ENCODE measurements around the gene AUTS2. TPM values are rescaled to one million over a fixed set of nuclear protein-coding genes. Genes with fewer than 3 reads are reported as not detected.
A peak's percentile ranks its signal among the peaks of the same experiment; 100 is the strongest.

Gene AUTS2
- total and polyA plus RNA-seq, 2 of the 8 experiments (the other 6 are each of a cell fraction or from before 2014, with no cell fraction given), result 25.9 to 101 TPM

DNA sequence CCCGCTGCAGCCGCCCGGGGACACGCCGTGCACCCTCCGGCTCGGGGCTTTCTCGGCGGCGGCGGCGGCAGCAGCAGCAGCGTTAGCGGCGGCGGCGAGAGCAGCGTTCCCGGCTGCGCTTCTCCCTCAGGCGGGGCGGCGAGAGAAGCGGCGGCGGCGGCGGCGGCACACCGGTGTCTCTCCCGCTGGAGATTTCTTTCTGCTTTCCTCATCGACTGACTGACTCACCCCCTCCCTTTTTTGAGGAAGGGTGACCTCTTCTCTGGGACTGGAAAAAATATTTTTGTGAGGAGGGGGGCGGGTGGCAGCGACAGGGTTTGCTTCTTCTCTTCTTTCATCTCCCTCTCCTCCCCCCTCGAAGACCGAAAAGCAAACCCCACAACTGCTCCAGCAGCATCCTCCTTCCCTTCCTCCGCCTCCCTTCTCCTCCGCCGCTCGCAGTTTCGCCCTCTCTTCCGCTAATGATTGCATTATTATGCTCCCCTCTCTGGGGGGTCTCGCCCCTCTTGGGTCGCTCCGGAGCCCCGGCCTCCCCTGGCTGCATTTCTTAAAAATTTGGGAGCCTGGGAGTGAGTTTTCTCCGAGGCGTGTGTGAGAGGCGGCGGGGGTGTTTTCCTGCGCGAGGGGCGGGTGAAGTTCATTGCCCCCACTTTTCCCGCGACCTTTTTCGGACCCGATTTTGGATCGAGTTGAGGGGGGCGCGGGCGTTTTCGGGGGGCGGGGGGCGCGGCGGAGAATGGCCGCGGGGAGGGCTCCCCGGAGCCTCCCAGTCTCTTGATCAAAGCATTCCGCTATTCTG is 411 bp downstream of the AUTS2 start:
- POLR2A ChIA-PET (ENCODE audit: partially characterized antibody), result no interaction called here

More for the DNA sequence above, 411 bp downstream of the AUTS2 start:
- Histone ChIP-seq H3K4me1 (replicated peaks in 1 of 4; ENCODE audit: control insufficient read depth in 3 of 4, insufficient read depth in 4 of 4, low read length in 3 of 4) (peaks cover 0 to 6% (median 0%) of the 10 kb centered on the region in 4 experiments; a peak in 3 of 7 replicates), H4K91ac (replicated peaks; ENCODE audit: insufficient read length, low read length) (no peak overlapping the region), H3K56ac (replicated peaks; ENCODE audit: insufficient read length, low read depth, low read length) (peak overlapping the region; percentile 32), H2AK5ac (ENCODE audit: low read depth, low read length) (no peak overlapping the region), H3K27me3 (replicated peaks in 1 of 4; ENCODE audit: control insufficient read depth in 3 of 4, extremely low read depth in 1 of 4, insufficient read depth in 3 of 4, low read length in 3 of 4) (peaks cover 43 to 67% (median 57%) of the 10 kb centered on the region in 4 experiments), H4K5ac (ENCODE audit: insufficient read length, low read depth, low read length) (no peak overlapping the region), H3K14ac (ENCODE audit: insufficient read length) (no peak overlapping the region), H3K4me2 (ENCODE audit: insufficient read depth in 1 of 2, low read depth in 2 of 2, low read length in 2 of 2) (peak overlapping the region; percentile 68 to 83), H2BK12ac (ENCODE audit: low read depth, low read length) (no peak overlapping the region), H3K9me3 (ENCODE audit: insufficient read depth in 2 of 2, low read depth in 1 of 2, low read length in 1 of 2) (no peaks in the 10 kb centered on the region), H3K18ac (ENCODE audit: extremely low read depth, low read length) (no peak overlapping the region; the same call in 1 of the 2 replicates), H4K20me1 (replicated peaks in 1 of 2; ENCODE audit: control insufficient read depth in 1 of 2, insufficient read depth in 2 of 2, low read length in 2 of 2) (peaks cover 1 to 9% of the 10 kb centered on the region in 2 experiments), H4K8ac (ENCODE audit: extremely low read depth, insufficient read depth, low read length) (peak overlapping the region; percentile 17; the same call in 1 of the 2 replicates), H3K4ac (replicated peaks; ENCODE audit: insufficient read length, low read depth, low read length) (no peak overlapping the region), H3K23ac (ENCODE audit: insufficient read length) (no peak overlapping the region), H3K36me3 (ENCODE audit: control insufficient read depth in 2 of 4, insufficient read depth in 4 of 4, low read length in 3 of 4) (no peaks in the 10 kb centered on the region), H2BK5ac (ENCODE audit: low read depth, low read length) (no peak overlapping the region), H3K27ac (ENCODE audit: low read depth, low read length) (no peak overlapping the region), H3K79me1 (ENCODE audit: low read depth, low read length) (no peaks in the 10 kb centered on the region), H2BK120ac (replicated peaks; ENCODE audit: low read depth, low read length) (no peak overlapping the region), H2BK15ac (ENCODE audit: low read length) (no peak overlapping the region), H3K23me2 (ENCODE audit: low read depth, low read length) (peaks cover 20% of the 10 kb centered on the region; the same call in 1 of the 2 replicates), H3K9ac (replicated peaks in 1 of 4; ENCODE audit: extremely low read depth in 1 of 4, low read depth in 3 of 4, low read length in 3 of 4) (peak overlapping the region in 1 of 4 experiments; percentile 78; a peak in 1 of 7 replicates), H2BK20ac (ENCODE audit: low read length) (no peak overlapping the region), H3K79me2 (ENCODE audit: control insufficient read depth in 1 of 2, insufficient read depth in 2 of 2, low read length in 2 of 2) (peaks cover 0 to 7% of the 10 kb centered on the region in 2 experiments; a peak in 1 of 4 replicates), H2AFZ (ENCODE audit: low read length) (no peak overlapping the region), H3K4me3 (ENCODE audit: extremely low read depth in 1 of 4, insufficient read depth in 2 of 4, low read depth in 3 of 4, low read length in 4 of 4) (peak overlapping the region; percentile 47 to 75 (median 61))
- CTCF ChIA-PET (ENCODE audit: partially characterized antibody), result no interaction called here
- no peak for DNase-seq (ENCODE audit: low read depth in 1 of 2, low spot score in 2 of 2)
- TF ChIP-seq SP2 (IDR thresholded peaks at IDR 0.05; ENCODE audit: low read length), result no peak
- TF ChIP-seq KDM4A (IDR thresholded peaks at IDR 0.05; ENCODE audit: low read depth, low read length, severe bottlenecking), result peak; percentile 24
- TF ChIP-seq RBBP5 (IDR thresholded peaks at IDR 0.05; ENCODE audit: borderline replicate concordance, low read depth, low read length), result peak; percentile 45; the same call in 1 of the 2 replicates
- FAIRE-seq, result no peak
- 1% methylated on average over 31 of the region's 70 CpGs; no CpG with 5 or more reads in 1 of the 2 experiments for WGBS, 2 experiments (ENCODE audit: extremely low coverage in 1 of 2, insufficient coverage in 1 of 2, insufficient read length in 1 of 2, insufficient replicate concordance in 2 of 2, low coverage in 1 of 2, low lambda C conversion rate in 2 of 2, missing lambda C conversion rate in 1 of 2)
